Measurements from ENCODE around the gene KCTD3.

Gene KCTD3

DNA sequence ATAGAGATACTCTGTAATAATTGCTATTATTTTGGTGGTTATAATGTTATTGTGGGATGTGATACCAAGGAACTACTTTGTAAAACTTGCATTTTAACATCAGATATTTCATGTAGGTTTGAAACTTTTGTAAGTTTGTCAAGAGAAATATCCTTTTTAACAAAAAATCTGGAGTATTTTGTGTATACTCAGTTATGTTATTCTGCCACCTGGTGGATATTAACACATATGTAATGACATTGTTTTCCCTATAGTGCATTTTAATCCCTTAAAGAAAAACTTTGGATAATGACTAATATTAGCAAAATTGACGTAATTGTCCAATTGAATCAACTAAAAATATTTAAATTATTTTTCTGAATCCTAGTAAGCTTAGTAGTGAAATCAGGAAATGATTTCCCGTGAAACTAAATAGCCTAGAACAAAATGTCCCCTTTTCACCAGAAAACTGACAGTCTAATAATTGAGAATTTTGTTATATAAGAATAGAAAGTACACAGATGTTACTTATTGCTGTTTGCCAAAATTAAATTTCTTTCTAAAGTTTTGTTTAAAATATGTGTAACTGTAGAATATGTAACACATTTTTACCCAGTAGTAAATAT lies 39.6 kb downstream of the KCTD3 start:
- DNase-seq (ENCODE audit: low spot score): peak; percentile 15

DNA sequence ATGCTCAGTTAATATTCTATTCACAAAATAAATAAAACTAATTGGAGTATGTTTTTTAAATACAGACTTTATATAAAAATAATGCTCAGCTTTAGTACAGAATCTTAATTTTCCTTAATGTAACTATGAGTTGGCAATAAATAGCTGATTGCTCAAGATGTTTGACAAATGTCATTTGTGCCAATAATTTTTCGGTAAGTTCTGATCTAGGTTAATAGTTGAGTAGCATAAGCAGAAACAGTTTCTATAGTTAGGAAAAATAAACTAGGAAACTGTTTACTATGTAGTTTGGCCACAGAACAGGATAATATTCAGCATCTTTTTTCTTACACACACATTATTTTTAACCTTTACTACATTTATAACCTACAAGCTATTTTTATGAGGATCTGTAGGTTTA lies 40.3 kb downstream of the KCTD3 start:
- no peak for DNase-seq (ENCODE audit: low spot score)

DNA sequence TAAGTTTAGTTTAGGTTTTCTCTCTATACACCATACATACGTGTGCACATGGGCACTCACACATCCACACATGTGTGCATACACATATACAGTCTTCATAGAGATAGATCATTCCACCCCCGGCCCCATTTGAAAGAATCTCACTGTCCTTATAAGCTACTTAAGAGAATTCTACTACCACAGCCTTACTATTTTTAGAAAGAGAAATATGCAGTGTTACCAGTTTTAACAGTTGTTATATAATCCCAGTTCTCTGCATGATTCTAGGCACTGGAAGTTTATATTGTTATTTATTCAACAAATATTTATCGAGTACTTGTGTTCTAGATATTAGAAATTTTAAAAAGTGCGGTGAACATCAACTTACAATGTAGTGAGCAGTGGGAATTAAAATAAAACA lies 41.5 kb downstream of the KCTD3 start:
- DNase-seq (ENCODE audit: low spot score): no peak

GRCh38 chr1:215612391-215612790 lies 45.3 kb downstream of the KCTD3 start:
- DNase-seq (ENCODE audit: low spot score): no peak

- no peak for DNase-seq (ENCODE audit: low spot score)
Measured at GRCh38 chr1:215617979-215618378, 50.9 kb downstream of the KCTD3 start.

DNA sequence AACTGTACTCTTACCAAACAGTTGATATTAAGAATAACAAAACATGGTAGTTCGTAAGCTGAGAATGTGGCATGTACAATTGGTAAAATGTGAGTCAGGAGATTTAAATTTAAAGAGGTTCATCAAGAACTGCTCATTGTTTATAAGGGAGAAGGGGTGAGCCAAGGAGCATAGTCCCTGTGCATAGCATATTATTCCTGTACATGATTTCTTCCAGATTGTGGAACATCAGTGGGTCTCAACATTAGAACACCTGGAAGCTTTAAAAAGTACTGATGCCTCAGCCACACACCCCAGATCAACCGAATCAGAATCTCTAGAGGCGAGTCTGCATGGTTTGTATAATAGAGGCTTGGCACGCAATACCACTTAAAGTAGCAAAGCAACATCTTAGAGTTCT lies 56.1 kb downstream of the KCTD3 start:
- DNase-seq (ENCODE audit: low spot score): no peak

DNA sequence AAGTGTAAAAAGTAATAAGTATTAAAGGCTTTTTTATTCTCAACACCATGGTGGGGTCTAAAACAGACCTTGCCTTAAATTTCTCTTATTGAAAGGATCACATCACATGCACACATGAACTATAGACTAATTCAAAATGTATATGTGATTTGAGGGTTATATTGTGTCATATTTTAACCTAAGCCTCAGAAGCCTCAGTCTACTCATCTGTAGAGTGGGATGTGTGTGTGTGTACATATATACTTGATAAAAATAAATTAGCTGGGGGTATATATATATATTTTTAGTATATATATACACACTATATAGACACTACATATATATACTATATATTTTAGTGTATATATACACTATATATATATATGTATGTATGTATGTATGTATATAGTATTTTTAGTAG lies 58.8 kb downstream of the KCTD3 start:
- DNase-seq (ENCODE audit: low spot score): no peak

- no peak for DNase-seq (ENCODE audit: low spot score)
Measured at GRCh38 chr1:215631040-215631439, 63.9 kb downstream of the KCTD3 start.

- no peak for DNase-seq (ENCODE audit: low spot score)
Measured at GRCh38 chr1:215631489-215631888, 64.4 kb downstream of the KCTD3 start.

DNA sequence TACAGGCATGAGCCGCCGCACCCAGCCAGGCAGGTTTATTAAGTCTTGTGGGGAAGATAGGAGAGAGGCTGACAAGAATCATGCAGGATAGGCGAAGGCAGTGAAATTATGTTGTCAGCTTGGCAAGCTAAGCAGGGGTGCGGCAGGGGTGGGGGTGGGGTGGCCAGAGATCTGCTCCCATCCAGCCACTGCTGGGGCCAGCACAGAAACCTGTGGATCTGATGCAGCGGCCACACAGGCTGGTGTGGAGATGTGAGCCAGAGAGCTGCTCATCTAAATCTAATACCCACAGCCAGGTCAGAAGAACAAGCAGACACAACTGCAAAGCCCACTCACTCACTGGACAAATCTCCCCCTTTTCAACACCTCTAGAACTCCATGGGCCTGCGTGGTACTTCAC lies 68.7 kb downstream of the KCTD3 start:
- DNase-seq (ENCODE audit: low spot score): peak; percentile 46

- peak; percentile 63 for DNase-seq (ENCODE audit: low spot score)
Measured at GRCh38 chr1:215636258-215636965, 69.3 kb downstream of the KCTD3 start.

DNA sequence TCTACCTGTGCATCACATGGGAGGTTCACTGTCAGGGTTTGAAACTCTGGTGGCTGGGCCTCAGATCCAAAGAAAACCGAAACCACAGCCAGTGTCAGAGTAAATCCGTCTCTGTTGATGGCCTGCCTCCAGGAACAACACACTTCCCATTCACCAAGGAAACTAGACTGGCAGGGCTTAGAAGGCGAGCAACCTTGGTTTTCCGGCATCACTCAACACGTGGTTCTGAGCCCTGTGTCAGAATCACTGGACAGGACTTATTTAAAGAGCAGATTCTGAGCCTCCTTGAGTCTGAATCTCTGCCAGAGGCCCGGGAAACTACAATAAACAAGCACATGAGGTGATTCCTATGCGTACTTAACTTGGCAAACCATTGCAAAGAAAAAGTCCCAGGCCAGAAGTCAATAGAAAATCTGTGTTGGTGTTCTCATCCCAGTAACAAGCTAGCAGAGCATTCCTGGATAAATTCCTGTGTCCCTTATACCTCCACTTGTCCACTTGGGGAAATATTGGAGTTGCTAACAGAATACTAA lies 70.0 kb downstream of the KCTD3 start:
- DNase-seq (ENCODE audit: low spot score): peak; percentile 24

DNA sequence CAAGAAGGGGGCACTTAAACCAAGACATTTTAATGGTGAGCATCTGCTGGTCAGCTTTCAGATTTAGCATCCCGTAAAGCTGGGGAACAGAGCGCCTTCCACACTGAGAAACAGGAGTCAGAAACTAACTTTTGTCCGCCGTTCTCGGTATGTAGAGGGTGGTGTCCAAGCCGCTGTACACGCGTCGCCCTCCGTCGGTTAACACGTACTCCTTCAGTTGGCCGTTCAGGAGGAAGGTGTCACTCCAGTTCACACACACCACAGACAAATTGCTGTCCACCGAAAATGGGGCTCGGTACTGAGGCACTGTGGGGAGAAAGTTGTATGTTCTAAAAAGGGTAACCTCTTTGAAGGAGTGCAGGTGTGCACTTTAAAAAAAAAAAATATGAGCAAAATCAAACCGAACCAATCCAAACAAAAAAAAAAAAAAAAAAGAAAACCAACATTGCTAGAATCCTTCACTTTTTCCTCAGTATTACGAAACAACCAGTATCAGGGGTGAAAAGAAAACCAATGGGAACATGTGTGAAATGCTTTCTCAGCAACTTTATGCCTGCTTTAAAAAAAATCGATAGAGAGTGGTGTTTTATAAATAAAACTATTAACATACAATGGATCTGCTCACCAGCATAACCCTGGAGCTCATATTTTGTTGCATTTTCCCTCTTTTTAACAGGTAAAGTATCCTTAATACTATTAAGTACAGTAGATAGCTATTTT lies 73.5 kb downstream of the KCTD3 start:
- no peak for DNase-seq (ENCODE audit: low spot score)

GRCh38 chr1:215643592-215644321 lies 76.7 kb downstream of the KCTD3 start:
- DNase-seq (ENCODE audit: low spot score): no peak

GRCh38 chr1:215645182-215645581 lies 78.1 kb downstream of the KCTD3 start:
- DNase-seq (ENCODE audit: low spot score): no peak

- DNase-seq (ENCODE audit: low spot score): no peak
Measured at GRCh38 chr1:215645861-215646260, 78.8 kb downstream of the KCTD3 start.

DNA sequence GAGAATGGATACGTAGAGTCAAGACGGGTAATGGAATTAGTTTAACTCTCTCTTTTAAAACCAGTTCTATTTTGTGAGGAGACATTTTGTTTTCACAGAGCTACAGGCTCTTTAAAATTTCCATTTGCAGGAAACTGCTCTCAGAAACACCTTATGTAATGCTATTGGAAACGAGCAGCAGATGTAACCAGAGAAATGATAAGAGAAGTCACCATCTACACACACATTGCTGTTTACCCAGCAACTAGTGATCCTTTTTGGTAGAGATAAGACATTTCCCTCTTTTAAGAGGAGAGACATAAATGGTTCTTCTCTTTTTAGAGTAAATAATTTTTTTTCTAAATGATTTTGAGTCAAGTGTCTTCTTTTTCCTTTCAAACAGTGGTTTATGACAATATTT lies 80.6 kb downstream of the KCTD3 start:
- DNase-seq (ENCODE audit: low spot score): no peak

DNA sequence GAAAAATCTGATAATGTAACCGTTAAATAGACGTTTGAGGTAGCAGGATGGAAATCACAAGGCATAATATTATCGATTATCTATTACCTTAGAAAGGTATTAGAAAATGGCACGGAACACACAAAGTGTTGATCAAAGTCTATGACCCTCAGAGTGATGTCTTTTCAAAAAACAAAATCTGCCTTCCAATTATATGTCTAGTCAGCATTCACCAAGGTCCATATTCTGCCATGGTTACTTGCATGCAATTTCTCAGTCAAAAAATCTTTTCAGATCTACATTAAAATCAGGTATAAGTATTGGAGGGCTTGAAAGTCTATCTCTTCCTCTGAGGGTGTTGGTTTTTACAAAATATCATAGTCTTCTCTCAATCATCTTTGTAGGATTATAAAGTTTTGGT lies 81.9 kb downstream of the KCTD3 start:
- no peak for DNase-seq (ENCODE audit: low spot score)

- no peak for DNase-seq (ENCODE audit: low spot score)
Measured at GRCh38 chr1:215650446-215651149, 83.5 kb downstream of the KCTD3 start.

- DNase-seq (ENCODE audit: low spot score): no peak
Measured at GRCh38 chr1:215651867-215652266, 84.8 kb downstream of the KCTD3 start.

DNA sequence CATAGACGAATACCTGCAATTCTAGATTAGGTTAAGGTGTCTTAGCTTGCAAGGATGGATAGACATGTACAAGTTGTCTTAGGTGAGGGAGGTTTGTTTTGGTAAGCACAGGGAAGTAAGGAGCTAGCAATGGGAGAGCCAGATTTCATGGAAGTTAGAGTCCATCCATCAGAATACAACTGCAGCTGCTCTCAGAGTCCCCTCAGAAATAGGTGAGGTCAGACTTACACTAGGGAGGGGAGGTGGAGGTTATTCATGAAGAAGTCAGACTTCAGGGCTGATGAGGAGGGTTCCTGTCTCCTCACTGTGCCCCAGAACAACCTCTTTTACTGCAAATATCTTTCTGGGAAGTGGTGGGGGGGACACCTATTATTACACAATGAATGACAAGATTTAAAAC lies 85.3 kb downstream of the KCTD3 start:
- no peak for DNase-seq (ENCODE audit: low spot score)

DNA sequence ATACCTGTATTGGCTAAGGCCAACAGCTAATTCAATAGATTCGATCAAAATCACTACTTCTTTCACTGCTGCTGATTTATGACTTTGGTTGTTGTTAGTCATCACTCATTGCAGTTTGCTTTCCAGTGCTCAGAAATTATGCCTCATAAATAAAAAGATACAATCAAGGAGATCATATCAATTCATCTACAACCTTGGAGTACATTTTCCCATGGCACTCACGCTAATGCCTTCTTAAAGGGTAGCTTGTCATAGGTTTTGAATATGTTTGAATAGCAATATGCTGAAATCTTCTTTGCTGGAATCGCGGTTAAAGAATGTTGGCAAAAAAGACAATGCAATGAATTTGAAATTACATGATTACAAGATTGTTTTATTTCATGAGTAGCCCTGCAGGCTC lies 89.9 kb downstream of the KCTD3 start:
- DNase-seq (ENCODE audit: low spot score): no peak

All from HuH-7 (cell line).